ENCODE measurements around the gene HTR1B.

DNA sequence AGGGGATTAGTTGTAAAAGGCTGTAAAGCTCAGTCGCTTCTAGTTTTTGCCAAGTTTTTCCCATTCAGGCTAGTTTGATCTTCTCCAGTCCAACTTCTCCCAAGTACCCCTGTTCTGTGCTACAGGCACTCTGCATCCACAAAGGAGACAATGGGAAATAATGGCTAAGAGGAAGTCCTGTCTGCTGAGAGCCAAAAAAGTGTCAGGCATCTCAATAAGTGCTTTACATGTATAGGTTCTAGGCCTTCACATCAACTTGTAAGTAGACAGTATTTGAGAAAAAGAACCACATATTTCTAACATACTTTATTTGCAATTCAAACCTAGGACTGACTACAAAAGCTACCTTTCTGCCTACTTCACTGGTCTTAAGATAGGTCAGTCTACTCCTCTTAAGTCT is 4.9 kb downstream of the HTR1B start:
- TF ChIP-seq, protein P1, sequence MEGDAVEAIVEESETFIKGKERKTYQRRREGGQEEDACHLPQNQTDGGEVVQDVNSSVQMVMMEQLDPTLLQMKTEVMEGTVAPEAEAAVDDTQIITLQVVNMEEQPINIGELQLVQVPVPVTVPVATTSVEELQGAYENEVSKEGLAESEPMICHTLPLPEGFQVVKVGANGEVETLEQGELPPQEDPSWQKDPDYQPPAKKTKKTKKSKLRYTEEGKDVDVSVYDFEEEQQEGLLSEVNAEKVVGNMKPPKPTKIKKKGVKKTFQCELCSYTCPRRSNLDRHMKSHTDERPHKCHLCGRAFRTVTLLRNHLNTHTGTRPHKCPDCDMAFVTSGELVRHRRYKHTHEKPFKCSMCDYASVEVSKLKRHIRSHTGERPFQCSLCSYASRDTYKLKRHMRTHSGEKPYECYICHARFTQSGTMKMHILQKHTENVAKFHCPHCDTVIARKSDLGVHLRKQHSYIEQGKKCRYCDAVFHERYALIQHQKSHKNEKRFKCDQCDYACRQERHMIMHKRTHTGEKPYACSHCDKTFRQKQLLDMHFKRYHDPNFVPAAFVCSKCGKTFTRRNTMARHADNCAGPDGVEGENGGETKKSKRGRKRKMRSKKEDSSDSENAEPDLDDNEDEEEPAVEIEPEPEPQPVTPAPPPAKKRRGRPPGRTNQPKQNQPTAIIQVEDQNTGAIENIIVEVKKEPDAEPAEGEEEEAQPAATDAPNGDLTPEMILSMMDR (IDR thresholded peaks at IDR 0.05), result no peak
- TF ChIP-seq POLR2A (IDR thresholded peaks at IDR 0.05; ENCODE audit: low read depth) (no peak), POLR2AphosphoS5 (IDR thresholded peaks at IDR 0.05) (no peak), EP300 (IDR thresholded peaks at IDR 0.05) (no peak)
